HG02884 (cell line): ENCODE measurements around the gene ONECUT2.

Experiments used
- ATAC-seq: cut with Tn5 transposase; IDR thresholded peaks from one replicate; pipeline ENCODE4 v1.9.1; 2021; ENCODE audit warnings: mild to moderate bottlenecking, moderate library complexity; ENCODE audit not compliant: unreplicated experiment

ONECUT2 gene

GRCh38 chr18:57431002-57431382 lies 4.2 kb upstream of the ONECUT2 start:
- no peak for ATAC-seq

- ATAC-seq: no peak
Observed at GRCh38 chr18:57431467-57432080, 3.6 kb upstream of the ONECUT2 start.

GRCh38 chr18:57432140-57432539 lies 3.0 kb upstream of the ONECUT2 start:
- ATAC-seq: no peak

DNA sequence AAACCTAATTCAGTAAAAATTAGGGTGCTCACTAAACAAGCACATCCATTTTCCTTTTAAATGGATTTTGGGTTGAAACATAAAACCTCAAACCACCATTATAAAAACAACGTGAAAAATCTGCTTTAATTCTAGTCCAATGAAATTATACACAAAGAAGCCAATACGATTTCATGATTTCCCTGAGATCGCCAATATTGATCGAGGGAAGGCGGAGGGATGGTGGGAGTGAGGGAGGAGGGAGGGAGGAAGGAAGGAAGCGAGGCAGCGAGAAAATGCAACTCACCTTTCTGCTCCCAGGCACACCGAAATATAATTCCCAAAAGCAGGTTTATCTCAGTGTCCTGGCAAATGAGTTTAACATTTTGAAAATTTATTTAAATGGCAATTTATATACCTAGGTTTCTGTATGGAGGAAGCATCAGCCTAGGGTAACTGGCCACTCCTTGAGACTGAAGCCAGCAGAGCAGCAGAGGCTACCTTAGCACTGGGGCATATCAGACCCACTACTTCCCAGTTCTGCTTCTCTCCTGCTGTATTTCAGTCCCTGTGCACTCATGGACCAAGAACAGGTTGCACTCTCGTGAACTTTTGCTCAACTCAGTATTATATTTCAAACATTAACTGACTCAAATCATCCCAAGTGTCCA lies 2.3 kb upstream of the ONECUT2 start:
- no peak for ATAC-seq

GRCh38 chr18:57433482-57433881 lies 1.7 kb upstream of the ONECUT2 start:
- no peak for ATAC-seq

DNA sequence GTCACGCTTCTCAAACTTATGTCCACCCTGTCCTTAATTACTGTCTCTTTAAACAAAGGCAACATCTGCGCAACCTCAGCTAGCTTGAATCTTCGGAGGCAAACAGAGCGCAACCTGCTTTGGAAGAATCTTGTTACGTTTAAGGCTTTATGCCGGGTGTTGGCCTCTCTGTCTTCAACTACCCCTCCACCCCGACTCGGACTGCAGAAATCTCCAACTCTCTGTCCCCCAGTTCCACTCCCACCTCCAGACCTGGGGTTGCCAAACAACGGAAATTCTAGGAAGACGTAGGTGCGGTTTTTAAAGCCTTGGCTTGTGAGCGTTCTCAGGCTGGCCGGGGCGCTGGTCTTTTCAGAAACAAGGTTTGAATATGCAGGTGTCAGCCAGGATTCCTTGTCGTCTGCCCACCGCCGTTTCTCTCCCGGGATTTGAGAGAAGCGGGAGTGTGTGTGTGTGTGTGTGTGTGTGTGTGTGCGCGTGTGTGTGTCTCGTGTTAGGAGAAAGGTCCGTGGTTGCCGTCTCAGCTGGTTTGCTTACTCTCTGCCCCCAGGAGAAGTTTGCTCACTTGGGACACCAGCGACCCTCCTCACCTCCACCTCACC lies 1.1 kb upstream of the ONECUT2 start:
- no peak for ATAC-seq

DNA sequence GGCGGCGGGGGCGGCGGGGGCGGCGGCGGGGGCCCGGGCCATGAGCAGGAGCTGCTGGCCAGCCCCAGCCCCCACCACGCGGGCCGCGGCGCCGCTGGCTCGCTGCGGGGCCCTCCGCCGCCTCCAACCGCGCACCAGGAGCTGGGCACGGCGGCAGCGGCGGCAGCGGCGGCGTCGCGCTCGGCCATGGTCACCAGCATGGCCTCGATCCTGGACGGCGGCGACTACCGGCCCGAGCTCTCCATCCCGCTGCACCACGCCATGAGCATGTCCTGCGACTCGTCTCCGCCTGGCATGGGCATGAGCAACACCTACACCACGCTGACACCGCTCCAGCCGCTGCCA lies 644 bp downstream of the ONECUT2 start:
- no peak for ATAC-seq

GRCh38 chr18:57436191-57436964 lies 1.2 kb downstream of the ONECUT2 start:
- no peak for ATAC-seq

DNA sequence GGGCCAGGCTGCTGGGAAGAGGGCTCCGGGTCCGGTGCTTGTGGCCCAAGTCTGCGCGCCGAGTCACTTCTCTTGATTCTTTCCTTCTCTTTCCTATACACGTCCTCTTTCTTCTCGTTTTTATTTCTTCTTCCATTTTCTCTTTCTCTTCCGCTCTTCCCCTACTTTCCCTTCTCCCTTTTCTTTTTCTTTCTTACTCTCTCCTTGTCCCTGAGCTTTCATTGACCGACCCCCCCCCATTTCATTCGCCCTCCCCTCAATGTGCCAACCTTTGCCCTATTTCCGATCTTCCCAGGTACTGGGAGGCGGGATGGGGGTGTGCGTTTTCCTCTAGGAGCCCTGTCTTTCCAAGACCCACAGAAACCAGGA lies 1.8 kb downstream of the ONECUT2 start:
- no peak for ATAC-seq

DNA sequence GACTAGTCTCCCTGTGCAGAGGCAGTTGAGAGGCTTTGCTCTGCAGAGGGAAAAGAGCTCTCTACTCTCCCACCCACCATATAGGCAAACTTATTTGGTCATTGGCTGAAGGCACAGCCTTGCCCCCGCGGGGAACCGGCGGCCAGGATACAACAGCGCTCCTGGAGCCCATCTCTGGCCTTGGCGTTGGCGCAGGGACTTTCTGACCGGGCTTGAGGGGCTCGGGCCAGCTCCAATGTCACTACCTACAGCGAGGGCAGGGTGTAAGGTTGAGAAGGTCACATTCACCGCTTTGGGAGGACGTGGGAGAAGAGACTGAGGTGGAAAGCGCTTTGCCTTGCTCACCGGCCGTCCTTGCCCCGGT lies 2.2 kb downstream of the ONECUT2 start:
- ATAC-seq: no peak

DNA sequence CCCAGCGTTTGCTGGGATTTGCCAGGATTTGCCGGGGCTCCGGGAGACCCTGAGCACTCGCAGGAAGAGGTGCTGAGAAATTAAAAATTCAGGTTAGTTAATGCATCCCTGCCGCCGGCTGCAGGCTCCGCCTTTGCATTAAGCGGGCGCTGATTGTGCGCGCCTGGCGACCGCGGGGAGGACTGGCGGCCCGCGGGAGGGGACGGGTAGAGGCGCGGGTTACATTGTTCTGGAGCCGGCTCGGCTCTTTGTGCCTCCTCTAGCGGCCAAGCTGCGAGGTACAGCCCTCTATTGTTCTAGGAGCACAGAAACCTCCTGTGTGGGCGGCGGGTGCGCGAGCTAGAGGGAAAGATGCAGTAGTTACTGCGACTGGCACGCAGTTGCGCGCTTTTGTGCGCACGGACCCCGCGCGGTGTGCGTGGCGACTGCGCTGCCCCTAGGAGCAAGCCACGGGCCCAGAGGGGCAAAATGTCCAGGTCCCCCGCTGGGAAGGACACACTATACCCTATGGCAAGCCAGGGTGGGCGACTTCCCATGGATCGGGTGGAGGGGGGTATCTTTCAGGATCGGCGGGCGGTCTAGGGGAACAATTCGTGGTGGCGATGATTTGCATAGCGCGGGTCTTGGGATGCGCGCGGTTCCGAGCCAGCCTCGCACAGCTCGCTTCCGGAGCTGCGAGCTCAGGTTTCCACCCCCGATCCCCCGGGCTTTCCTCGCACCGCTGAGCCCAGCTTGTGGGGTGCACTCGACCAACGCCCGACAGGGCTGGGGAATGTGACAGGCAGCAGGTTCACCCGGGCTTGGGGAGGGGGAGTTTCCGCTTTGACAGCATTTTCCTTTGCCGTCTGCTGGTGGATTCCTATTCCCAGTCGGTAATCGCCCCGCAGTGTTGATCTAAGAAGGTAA lies 2.8 kb downstream of the ONECUT2 start:
- no peak for ATAC-seq

DNA sequence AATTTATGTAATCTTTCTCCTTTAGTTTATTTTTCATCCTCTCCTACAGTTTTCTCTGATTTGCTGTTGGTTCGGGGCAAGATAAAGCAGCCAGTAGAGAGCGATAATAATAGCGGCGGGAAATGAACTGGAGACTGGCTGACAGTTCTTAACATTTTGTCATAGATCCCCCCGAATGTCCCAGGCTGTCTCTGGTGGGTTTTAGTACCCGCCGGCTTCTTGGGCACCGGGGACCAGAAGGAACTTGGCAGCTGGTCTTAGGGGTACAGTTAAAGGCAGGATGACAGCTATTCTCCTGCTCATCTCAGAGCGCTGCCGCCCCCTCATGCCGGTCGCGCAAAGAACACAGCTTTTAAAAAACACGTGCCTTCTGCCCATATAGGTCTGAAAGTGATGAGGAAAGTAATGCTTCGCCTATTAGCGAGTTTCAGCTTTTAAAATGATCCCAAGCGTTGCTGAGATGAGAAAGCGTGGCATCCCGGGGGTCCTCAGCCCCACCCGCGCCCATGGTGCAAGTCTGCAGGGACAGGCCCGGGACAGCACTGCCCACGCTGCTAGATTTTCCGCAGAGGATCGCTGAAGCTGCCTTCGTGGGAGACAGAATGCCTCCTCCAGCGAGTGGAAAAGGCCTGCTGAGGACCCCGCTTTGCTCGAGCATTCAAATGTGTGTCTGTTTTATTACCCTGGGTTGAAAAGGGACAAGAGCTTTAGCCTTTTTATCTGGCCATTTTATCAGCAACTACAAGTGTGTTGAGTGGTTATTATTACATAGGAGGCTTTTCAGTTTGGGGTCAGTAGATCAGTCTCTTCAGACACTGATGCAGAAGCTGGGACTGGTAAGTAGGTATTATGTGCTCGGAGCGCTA lies 3.8 kb downstream of the ONECUT2 start:
- ATAC-seq: no peak

DNA sequence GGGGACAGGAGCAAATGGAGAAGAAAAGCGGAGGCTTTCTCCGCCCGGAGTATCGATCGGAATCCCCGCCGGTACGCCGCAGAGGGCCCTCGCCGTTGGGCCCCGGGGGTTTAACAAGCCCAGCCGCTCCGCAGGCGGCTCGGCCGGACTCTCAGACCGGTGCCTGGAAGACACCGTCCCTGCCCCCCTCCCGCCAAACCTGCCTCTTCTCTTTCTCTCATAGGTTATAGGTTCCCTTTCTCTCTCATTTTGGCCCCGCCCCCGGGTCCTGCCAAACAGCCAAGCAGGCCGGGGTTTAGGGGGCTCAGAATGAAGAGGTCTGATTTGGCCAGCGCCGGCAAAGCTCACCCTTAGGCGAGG lies 4.4 kb downstream of the ONECUT2 start:
- ATAC-seq: no peak

DNA sequence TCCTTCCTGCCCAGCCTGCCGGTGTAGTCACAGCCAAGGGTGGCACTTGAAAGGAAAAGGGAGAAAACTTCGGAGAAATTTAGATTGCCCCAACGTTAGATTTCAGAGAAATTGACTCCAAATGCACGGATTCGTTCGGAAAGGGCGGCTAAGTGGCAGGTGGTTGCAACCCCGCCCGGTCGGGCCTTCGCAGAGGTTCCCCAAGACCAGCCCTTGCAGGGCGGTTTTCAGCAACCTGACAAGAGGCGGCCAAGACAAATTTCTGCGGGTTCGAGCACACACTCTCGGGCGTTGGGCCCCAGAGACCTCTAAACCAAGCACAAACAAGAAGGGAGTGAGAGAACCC lies 4.8 kb downstream of the ONECUT2 start:
- no peak for ATAC-seq

- no peak for ATAC-seq
Observed at GRCh38 chr18:57440331-57441070, 5.3 kb downstream of the ONECUT2 start.

DNA sequence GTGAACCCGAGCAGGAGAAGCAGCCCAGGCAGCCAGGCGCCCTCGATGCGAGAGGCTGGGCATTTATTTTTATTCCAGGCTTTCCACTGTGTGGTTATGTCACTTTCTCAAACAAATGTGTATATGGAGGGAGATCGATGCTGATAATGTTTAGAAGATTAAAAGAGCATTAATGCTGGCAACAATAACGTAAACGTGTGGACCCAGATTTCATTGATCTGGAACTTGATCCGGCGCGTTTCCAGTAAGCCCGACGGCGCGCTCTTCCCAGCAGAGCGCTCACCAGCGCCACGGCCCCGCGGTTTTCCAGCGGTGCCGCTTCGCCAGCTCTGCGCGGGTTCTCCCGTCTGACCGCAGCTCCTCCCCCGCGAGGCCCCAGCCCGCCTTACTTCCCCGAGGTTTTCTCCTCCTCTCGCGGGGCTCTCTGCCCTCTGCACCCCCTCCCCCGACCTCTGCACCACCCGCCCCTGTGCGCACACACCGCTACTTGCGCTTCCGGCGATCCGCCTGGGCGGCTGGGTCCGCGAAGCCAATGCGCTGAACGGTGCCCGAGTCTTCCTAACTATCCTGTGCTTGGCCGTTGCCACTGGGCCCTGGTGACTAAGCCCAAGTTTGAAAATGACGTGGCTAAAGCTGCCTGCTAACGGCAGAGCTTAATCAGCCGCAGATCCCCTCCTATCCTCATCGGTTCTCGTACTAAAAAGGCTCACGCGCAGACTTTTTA lies 6.1 kb downstream of the ONECUT2 start:
- ATAC-seq: no peak

DNA sequence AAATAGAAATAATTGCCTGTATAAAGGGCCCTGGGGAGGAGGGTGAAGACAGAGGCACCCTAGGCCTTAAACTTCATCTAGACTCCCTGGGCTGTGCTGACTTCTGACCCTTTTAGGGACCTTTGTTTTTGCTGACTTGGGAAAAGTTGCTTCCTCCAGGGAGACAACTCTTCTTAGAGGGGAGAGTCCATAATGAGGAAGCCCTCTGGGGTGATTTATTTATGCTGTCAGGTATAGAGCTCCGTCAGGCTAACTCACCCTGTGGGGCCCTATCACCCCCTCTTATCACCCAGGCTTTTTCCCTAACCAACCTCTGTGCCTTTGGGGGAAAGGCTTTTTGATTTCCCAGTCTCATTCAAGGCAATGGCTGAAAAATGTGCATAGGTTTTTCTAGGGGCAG lies 8.1 kb downstream of the ONECUT2 start:
- ATAC-seq: no peak

GRCh38 chr18:57443702-57444101 lies 8.5 kb downstream of the ONECUT2 start:
- ATAC-seq: no peak

GRCh38 chr18:57444301-57444759 lies 9.2 kb downstream of the ONECUT2 start:
- no peak for ATAC-seq
